Pancreas (tissue), 10 donors: ENCODE results near the gene MAMDC4. TPM values are rescaled to one million over a fixed set of nuclear protein-coding genes. Genes with fewer than 3 reads are reported as not detected.
"Not testable (repeated sequence)": the region's sequence is repeated elsewhere in the genome, so short reads cannot be mapped to it uniquely, and the experiment has no call there.

Source experiments
- ATAC-seq, 4 donors: fragments of 200-7000 bp; cut with Tn5 transposase; one replicate each; pipeline versions ENCODE4 v1.8.0 to v1.9.1; 2020; ENCODE audit warnings: mild to moderate bottlenecking in 4 of 4, moderate library complexity in 4 of 4
- DNase-seq, 6 donors: peaks; one replicate each; pipeline ENCODE4 v3.0.0-alpha.2; 2020
- FAIRE-seq: peaks from 2 replicates; lab custom pipeline; 2012; peaks lifted over from hg19 to GRCh38; lab: Jason Lieb, UNC
- H3K27ac ChIP-seq, 4 donors: fragments of 200-600 bp; sonication (generic); 1 replicate in 3 of 4; 2 replicates in 1 of 4; pipeline versions ENCODE4 v1.5.0 to v1.8.0; 2020
- H3K27me3 ChIP-seq, 4 donors: fragments of 200-600 bp; one replicate each; pipeline ENCODE4 v1.8.0; 2021
- H3K36me3 ChIP-seq, 3 donors: fragments of 200-600 bp; sonication (generic) in 1 of 3; one replicate each; pipeline versions ENCODE4 v1.5.0 to v1.8.0; 2020 to 2021
- H3K4me1 ChIP-seq, 3 donors: fragments of 200-600 bp; one replicate each; pipeline ENCODE4 v1.8.0; 2021
- H3K4me3 ChIP-seq, 4 donors: fragments of 200-600 bp; sonication (generic) in 2 of 4; one replicate each; pipeline versions ENCODE4 v1.5.0 to v1.8.0; 2020 to 2021
- H3K9me3 ChIP-seq, 4 donors: fragments of 200-600 bp; one replicate each; pipeline ENCODE4 v1.8.0; 2021
- CTCF ChIP-seq, 4 donors: fragments of 200-600 bp; sonication (generic) in 3 of 4; IDR thresholded peaks; one replicate each; pipeline versions ENCODE4 v1.5.0 to v1.8.0; 2021; ENCODE audit warnings: antibody characterized with exemption in 4 of 4
- WGBS, 2 donors: extraction: QIAGEN DNeasy Blood & Tissue Kit; methylation state at CpG; one replicate each; pipeline ENCODE4 v1.1.7; 2013; 5-methylcytosine and 5-hydroxymethylcytosine counted together
- intact Hi-C, 3 donors: fragments of 100-400 bp; cut with DNase I; formaldehyde crosslinking; loops; one replicate each; pipeline versions ENCODE4 v1.11.1 to v1.14.2; 2022
- polyA plus RNA-seq, 2 donors: library from polyadenylated mRNA; stranded (reverse); fragments of 200-250 nt; gene quantifications; one replicate each; pipeline ENCODE4 v1.2.3, GENCODE V29; 2013
- total RNA-seq, 6 donors: library from RNA; stranded (reverse); fragmentation: NEBNext Ultra II Directional in 4 of 6; extraction: Animal tissue kit (Norgen Biotek cat#: 25700) in 4 of 6; gene quantifications; one replicate each; pipeline versions ENCODE4 v1.2.1 to v1.2.4, GENCODE V29; 2021 to 2023
- donor health status: healthy with polysubstance abuse.
- donor health status: DM: no; HTN: no; CAD: no; lungs with moderate emphysema.
- donor health status: DM: no; HTN: no; CAD: no.
- donor health status: control.
- donor health status: control.
- donor health status: Bipolar disorder and iron deficiency.
- donor health status: DM: yes; HTN: yes; CAD: no.
- donor health status: DM: no; HTN: no; CAD: no.
- donor health status: DM: no; HTN: no; CAD: no.
- donor health status: DM: yes; HTN: yes; CAD: no.

Gene MAMDC4
- total and polyA plus RNA-seq, 8 donors: 3.0 to 38.6 (median 5.4) TPM

DNA sequence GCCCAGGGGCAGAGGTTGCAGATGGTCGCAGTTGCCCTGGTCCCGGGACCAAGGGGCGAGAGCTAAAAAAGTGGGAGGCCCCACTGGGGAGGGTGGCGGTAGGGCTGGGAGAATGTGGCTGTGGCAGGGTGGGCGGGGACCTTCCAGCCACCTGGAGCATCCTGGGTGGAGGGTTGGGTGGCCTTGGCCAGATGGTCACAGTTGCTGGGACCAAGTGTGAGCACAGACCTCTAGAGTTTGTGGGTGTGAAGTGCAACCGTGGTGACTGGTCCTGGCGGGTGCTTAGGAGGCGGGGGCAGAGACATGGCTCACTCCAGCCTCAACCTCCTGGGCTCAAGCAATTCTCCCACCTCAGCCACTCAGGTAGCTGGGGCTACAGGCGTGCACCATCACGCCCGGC lies 28.5 kb downstream of the MAMDC4 start:
- intact Hi-C loops: no loop called here
- H3K4me1 ChIP-seq: peaks cover 0 to 23% (median 5%) of the 10 kb centered on the region in 3 donors
- 80 to 89% methylated on average over 10 to 11 of the region's 11 CpGs for whole genome bisulfite sequencing, 2 donors
- FAIRE-seq (no peak), DNase-seq (no peak), ATAC-seq (no peak)
- no peak for TF ChIP-seq CTCF (IDR thresholded peaks at IDR 0.05)
- H3K27ac ChIP-seq: peak overlapping the region in 1 of 4 donors; percentile 83
- H3K9me3 ChIP-seq: no peaks in the 10 kb centered on the region
- no peak overlapping the region for H3K4me3 ChIP-seq
- no peaks in the 10 kb centered on the region for H3K27me3 ChIP-seq
- H3K36me3 ChIP-seq: no peaks in the 10 kb centered on the region

DNA sequence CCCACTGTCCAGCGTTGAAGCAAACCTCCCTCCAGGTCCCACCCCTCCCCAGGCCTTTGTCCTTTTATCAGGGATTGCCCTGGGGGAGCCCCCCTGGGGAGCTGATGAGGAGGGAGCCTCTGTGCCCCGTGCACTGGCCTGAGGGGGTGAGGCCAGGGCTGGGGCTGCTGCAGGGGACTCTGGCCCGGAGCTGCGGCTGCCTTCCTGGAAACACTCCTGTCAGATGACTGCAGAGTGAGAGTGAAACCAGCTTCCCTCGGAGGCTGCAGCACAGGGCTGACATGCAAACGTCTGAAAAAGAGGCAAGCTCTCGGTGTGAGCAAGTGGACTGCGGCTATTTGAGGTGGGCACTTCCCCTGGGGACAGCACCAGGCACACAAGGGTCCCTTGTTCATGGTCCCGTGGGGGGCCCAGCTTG lies 29.6 kb downstream of the MAMDC4 start:
- FAIRE-seq: no peak
- 22 to 27% methylated on average over 9 of the region's 9 CpGs for WGBS, 2 donors
- intact Hi-C loops: no loop called here
- ATAC-seq: peak in 2 of 4 donors; percentile 62 to 70
- peak overlapping the region in 1 of 4 donors; percentile 7 for H3K4me3 ChIP-seq
- no peak for TF ChIP-seq CTCF (IDR thresholded peaks at IDR 0.05)
- H3K4me1 ChIP-seq: peaks cover 0 to 24% (median 7%) of the 10 kb centered on the region in 3 donors
- peak overlapping the region in 3 of 4 donors; percentile 16 to 83 (median 81) for H3K27ac ChIP-seq
- no peaks in the 10 kb centered on the region for H3K9me3 ChIP-seq
- no peaks in the 10 kb centered on the region for H3K27me3 ChIP-seq
- peak in 2 of 6 donors; percentile 59 to 69 for DNase-seq
- H3K36me3 ChIP-seq: no peaks in the 10 kb centered on the region

DNA sequence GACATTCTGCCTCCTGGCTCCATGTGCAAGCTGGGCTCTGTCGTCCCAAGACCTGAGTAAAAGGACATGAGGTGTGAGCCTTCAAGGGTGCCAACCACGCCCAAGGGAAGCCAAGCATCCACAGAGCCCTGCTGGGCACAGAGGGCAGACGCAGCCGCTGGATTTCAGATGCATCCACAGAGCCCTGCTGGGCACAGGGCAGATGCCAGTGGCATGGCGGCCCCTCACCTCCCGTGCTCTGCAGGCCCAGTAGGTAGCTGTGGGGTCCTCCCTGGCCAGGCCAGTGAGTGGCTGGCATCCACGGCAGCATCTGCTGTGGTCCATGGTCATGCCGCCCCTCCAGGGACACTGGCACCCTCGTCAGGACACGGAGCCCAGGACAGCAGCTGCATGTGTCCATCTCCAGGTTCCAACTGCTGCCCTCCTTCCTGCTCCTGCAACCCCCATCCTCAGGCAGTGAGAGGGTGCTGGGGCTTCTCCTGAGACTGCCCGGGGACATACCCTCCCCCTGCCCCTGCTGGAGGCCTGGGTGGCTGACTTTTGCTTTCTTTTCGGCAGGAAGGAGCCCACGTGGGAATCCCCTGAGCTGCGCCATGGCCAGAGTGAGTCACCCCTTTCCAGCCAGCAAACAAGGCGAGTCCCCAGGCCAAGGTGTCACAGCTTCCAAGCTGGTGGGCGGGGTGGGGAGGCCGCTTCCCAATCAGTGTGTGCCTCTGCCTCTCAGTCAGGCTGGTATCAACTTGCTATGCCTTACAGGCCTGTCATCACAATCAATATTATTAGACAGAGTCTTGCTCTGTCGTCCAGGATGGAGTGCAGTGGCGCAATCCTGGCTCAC lies 30.2 kb downstream of the MAMDC4 start:
- H3K4me3 ChIP-seq: peak overlapping the region in 1 of 4 donors; percentile 7
- H3K36me3 ChIP-seq: no peaks in the 10 kb centered on the region
- H3K9me3 ChIP-seq: no peaks in the 10 kb centered on the region
- intact Hi-C loops: no loop called here
- H3K27me3 ChIP-seq: no peaks in the 10 kb centered on the region
- DNase-seq: peak; percentile 51 to 74 (median 66)
- no peak for TF ChIP-seq CTCF (IDR thresholded peaks at IDR 0.05)
- FAIRE-seq: no peak
- 70 to 74% methylated on average over 19 of the region's 19 CpGs for whole genome bisulfite sequencing, 2 donors
- peaks cover 0 to 26% (median 7%) of the 10 kb centered on the region in 3 donors for H3K4me1 ChIP-seq
- peak overlapping the region in 3 of 4 donors; percentile 22 to 83 (median 81) for H3K27ac ChIP-seq
- ATAC-seq: peak; percentile 5 to 68 (median 34)

- intact Hi-C loops: not testable (repeated sequence)
- peak overlapping the region in 2 of 4 donors; percentile 81 to 83 for H3K27ac ChIP-seq
These were observed 30.8 kb downstream of the MAMDC4 start for GRCh38 chr9:136882947-136883283.

GRCh38 chr9:136883670-136884069 lies 31.5 kb downstream of the MAMDC4 start:
- H3K27me3 ChIP-seq, DNase-seq, H3K36me3 ChIP-seq, FAIRE-seq, H3K4me3 ChIP-seq, H3K9me3 ChIP-seq, ATAC-seq, intact Hi-C loops: not testable (repeated sequence)
- peak overlapping the region in 1 of 4 donors; percentile 83 for H3K27ac ChIP-seq
- peaks cover 0 to 33% (median 7%) of the 10 kb centered on the region in 3 donors for H3K4me1 ChIP-seq
- 87 to 90% methylated on average over 10 of the region's 10 CpGs for WGBS, 2 donors

More at GRCh38 chr9:136882947-136883283, 30.8 kb downstream of the MAMDC4 start:
- not testable (repeated sequence) for DNase-seq, H3K27me3 ChIP-seq, FAIRE-seq, H3K36me3 ChIP-seq, ATAC-seq, H3K9me3 ChIP-seq, H3K4me3 ChIP-seq
- 76 to 83% methylated on average over 9 of the region's 9 CpGs for WGBS, 2 donors
- H3K4me1 ChIP-seq: peaks cover 0 to 32% (median 7%) of the 10 kb centered on the region in 3 donors
